Body of pancreas (tissue), 4 donors: ENCODE data around the gene KRT15.

Source experiments
- POLR2A ChIP-seq, 3 donors: fragments of 450-650 bp; IDR thresholded peaks; one replicate each; pipeline ENCODE4 v1.6.1; 2016; ENCODE audit warnings: antibody characterized with exemption in 3 of 3, mild to moderate bottlenecking in 2 of 3
- TF ChIP-seq, protein P1 (sequence below), 7 experiments: fragments of 450-650 bp in 4 of 7; fragments of 200-600 bp in 3 of 7; sonication (generic) in 3 of 7; IDR thresholded peaks; one replicate each; pipeline ENCODE4 v1.5.1; 2016 to 2019; ENCODE audit warnings: antibody characterized with exemption in 7 of 7

- TF ChIP-seq, protein P1, sequence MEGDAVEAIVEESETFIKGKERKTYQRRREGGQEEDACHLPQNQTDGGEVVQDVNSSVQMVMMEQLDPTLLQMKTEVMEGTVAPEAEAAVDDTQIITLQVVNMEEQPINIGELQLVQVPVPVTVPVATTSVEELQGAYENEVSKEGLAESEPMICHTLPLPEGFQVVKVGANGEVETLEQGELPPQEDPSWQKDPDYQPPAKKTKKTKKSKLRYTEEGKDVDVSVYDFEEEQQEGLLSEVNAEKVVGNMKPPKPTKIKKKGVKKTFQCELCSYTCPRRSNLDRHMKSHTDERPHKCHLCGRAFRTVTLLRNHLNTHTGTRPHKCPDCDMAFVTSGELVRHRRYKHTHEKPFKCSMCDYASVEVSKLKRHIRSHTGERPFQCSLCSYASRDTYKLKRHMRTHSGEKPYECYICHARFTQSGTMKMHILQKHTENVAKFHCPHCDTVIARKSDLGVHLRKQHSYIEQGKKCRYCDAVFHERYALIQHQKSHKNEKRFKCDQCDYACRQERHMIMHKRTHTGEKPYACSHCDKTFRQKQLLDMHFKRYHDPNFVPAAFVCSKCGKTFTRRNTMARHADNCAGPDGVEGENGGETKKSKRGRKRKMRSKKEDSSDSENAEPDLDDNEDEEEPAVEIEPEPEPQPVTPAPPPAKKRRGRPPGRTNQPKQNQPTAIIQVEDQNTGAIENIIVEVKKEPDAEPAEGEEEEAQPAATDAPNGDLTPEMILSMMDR (IDR thresholded peaks at IDR 0.05): no peak
- TF ChIP-seq POLR2A (IDR thresholded peaks at IDR 0.05): no peak
These were observed 3.9 kb upstream of the KRT15 start for GRCh38 chr17:41522301-41523224.
